Kidney epithelial cell (primary cell): Measurements from ENCODE around the gene ATXN7. TPM values are rescaled to one million over a fixed set of nuclear protein-coding genes. Genes with fewer than 3 reads are reported as not detected.
A peak's percentile ranks its signal among the peaks of the same experiment; 100 is the strongest.

ENCODE experiments used
- DNase-seq: peaks from one replicate; pipeline ENCODE4 v3.0.0-alpha.2; 2010; ENCODE audit warnings: low read depth
- H3K27me3 ChIP-seq: 2 replicates; pipeline ENCODE4 v1.6.0; 2011; ENCODE audit warnings: low read length; ENCODE audit not compliant: control insufficient read depth, insufficient read depth
- H3K36me3 ChIP-seq: 2 replicates; pipeline ENCODE4 v1.5.1; 2011; ENCODE audit warnings: low read length; ENCODE audit not compliant: control insufficient read depth, insufficient read depth
- H3K4me3 ChIP-seq: 2 replicates; pipeline ENCODE4 v1.5.1; 2011; ENCODE audit warnings: low read depth, mild to moderate bottlenecking, control low read depth, low read length
- CTCF ChIP-seq: IDR thresholded peaks from 2 replicates; pipeline ENCODE4 v1.5.1; 2011; ENCODE audit warnings: mild to moderate bottlenecking, moderate library complexity, low read length, control low read depth, inconsistent platforms; ENCODE audit not compliant: insufficient read depth, poor library complexity, severe bottlenecking
- total RNA-seq: library from RNA; depleted of rRNA; stranded (reverse); fragments of >200 nt; gene quantifications from 2 replicates; pipeline ENCODE4 v1.2.3, GENCODE V29; 2015

ATXN7 gene
- total RNA-seq, 1 donor from 2014 or later: 12.3 TPM

DNA sequence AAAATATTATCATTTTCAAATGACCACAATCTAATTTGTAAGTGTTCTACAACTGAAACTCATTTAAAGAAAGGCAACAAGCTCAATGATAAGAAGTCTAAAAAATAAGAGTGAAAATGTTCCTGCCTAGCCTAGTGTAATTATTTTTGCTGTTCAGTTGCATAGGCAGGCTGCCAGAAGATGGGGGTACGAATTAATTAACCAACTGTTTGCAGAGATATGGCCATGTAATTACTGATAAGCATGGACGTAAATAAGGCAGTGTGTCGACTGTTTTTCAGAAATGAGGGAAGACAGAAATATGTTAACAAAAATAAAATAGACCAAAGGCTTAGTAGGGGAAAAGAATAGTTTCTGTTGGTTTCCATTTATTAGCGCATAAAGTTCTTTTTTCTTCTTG, 73.3 kb downstream of the ATXN7 start:
- H3K36me3 ChIP-seq: no peaks in the 10 kb centered on the region
- no peaks in the 10 kb centered on the region for H3K27me3 ChIP-seq
- no peak for DNase-seq
- no peak for TF ChIP-seq CTCF
- no peak overlapping the region for H3K4me3 ChIP-seq

- DNase-seq: peak; percentile 14
- Histone ChIP-seq H3K4me3 (no peak overlapping the region), H3K36me3 (no peaks in the 10 kb centered on the region), H3K27me3 (no peaks in the 10 kb centered on the region)
- TF ChIP-seq CTCF: no peak
These were observed 74.3 kb downstream of the ATXN7 start for GRCh38 chr3:63937661-63938651.

GRCh38 chr3:63940389-63940757, 76.7 kb downstream of the ATXN7 start:
- Histone ChIP-seq H3K36me3 (no peaks in the 10 kb centered on the region), H3K4me3 (no peak overlapping the region), H3K27me3 (no peaks in the 10 kb centered on the region)
- no peak for DNase-seq
- no peak for TF ChIP-seq CTCF

DNA sequence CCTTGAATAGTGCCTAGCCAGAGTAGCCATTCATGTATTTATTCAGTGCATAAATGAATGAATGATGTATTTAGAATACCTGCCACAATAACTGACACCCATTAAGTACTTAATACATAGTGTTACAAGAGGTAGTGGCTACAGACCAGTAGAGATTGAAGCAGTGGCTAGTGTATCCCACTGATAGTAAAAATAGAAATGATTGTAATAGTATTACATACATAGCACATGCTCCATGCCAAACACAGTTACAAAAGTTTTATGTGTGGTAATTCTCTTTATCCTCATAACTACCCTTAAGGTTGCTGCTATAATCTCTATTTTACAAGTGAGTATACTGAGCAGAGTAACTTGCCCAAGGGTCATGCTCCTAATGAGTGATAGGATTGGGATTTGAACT, 78.9 kb downstream of the ATXN7 start:
- no peak for TF ChIP-seq CTCF

DNA sequence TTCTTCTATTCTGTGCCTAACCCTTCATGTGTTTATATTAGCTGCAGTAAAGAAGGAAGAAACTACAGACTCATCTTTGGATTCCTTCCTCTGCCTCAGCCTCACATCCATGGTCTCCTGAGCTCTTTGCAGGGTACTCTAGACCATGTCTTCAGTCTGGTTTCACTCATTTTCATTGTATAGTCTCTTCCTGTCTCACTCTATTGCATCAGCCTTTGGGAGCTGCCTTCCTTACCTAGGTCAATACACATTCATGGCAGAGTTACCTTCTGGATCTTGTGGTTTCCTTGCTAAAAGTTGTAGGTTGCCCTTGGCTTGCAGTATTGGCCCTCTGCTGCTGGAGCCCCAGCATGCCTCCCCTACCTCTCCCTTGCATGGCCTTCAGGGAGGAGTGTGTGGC, 80.0 kb downstream of the ATXN7 start:
- H3K36me3 ChIP-seq: peaks cover 2% of the 10 kb centered on the region
- no peak for TF ChIP-seq CTCF
- no peak overlapping the region for H3K4me3 ChIP-seq
- DNase-seq: no peak
- H3K27me3 ChIP-seq: no peaks in the 10 kb centered on the region

More for the DNA sequence above, 78.9 kb downstream of the ATXN7 start:
- Histone ChIP-seq H3K36me3 (no peaks in the 10 kb centered on the region), H3K27me3 (no peaks in the 10 kb centered on the region), H3K4me3 (no peak overlapping the region)
- DNase-seq: no peak

GRCh38 chr3:63945558-63946096, 82.0 kb downstream of the ATXN7 start:
- TF ChIP-seq CTCF: no peak
- no peak for DNase-seq
- Histone ChIP-seq H3K36me3 (peaks cover 2% of the 10 kb centered on the region), H3K4me3 (no peak overlapping the region), H3K27me3 (no peaks in the 10 kb centered on the region)
